ENCODE data around the gene GNA12.

GNA12 gene

GRCh38 chr7:2796358-2797352 is 47.5 kb downstream of the GNA12 start:
- Histone ChIP-seq H3K4me3 (ENCODE audit: low read length) (no peak overlapping the region), H3K27me3 (ENCODE audit: control insufficient read depth, insufficient read depth, low read length) (no peaks in the 10 kb centered on the region), H3K36me3 (ENCODE audit: insufficient read depth, low read length) (peaks cover 24% of the 10 kb centered on the region), H3K9ac (ENCODE audit: low read depth, low read length) (peak overlapping the region; percentile 41), H3K9me3 (replicated peaks; ENCODE audit: low read length) (no peaks in the 10 kb centered on the region), H3K4me2 (ENCODE audit: low read length) (peak overlapping the region; percentile 59), H3K4me1 (ENCODE audit: control insufficient read depth, insufficient read depth, low read length) (peaks cover 22% of the 10 kb centered on the region)

- Histone ChIP-seq H3K9me3 (replicated peaks; ENCODE audit: low read length) (no peaks in the 10 kb centered on the region), H3K4me1 (ENCODE audit: control insufficient read depth, insufficient read depth, low read length) (peaks cover 16% of the 10 kb centered on the region), H3K9ac (ENCODE audit: low read depth, low read length) (peak overlapping the region; percentile 41), H3K4me3 (ENCODE audit: low read length) (peak overlapping the region; percentile 23), H3K36me3 (ENCODE audit: insufficient read depth, low read length) (peaks cover 28% of the 10 kb centered on the region), H3K4me2 (ENCODE audit: low read length) (peak overlapping the region; percentile 59), H3K27me3 (ENCODE audit: control insufficient read depth, insufficient read depth, low read length) (no peaks in the 10 kb centered on the region)
Observed at GRCh38 chr7:2795906-2796305, 48.2 kb downstream of the GNA12 start.

GRCh38 chr7:2794836-2795636 is 49.1 kb downstream of the GNA12 start:
- H3K4me2 ChIP-seq (ENCODE audit: low read length), result no peak overlapping the region
- H3K4me3 ChIP-seq (ENCODE audit: low read length), result no peak overlapping the region
- H3K36me3 ChIP-seq (ENCODE audit: insufficient read depth, low read length), result peaks cover 28% of the 10 kb centered on the region
- no peaks in the 10 kb centered on the region for H3K27me3 ChIP-seq (ENCODE audit: control insufficient read depth, insufficient read depth, low read length)
- no peaks in the 10 kb centered on the region for H3K9me3 ChIP-seq (replicated peaks; ENCODE audit: low read length)
- no peak overlapping the region for H3K9ac ChIP-seq (ENCODE audit: low read depth, low read length)
- H3K4me1 ChIP-seq (ENCODE audit: control insufficient read depth, insufficient read depth, low read length), result peaks cover 16% of the 10 kb centered on the region

GRCh38 chr7:2792856-2793487 is 51.1 kb downstream of the GNA12 start:
- H3K4me3 ChIP-seq (ENCODE audit: low read length), result no peak overlapping the region
- peaks cover 16% of the 10 kb centered on the region for H3K4me1 ChIP-seq (ENCODE audit: control insufficient read depth, insufficient read depth, low read length)
- no peak overlapping the region for H3K4me2 ChIP-seq (ENCODE audit: low read length)
- no peaks in the 10 kb centered on the region for H3K27me3 ChIP-seq (ENCODE audit: control insufficient read depth, insufficient read depth, low read length)
- peaks cover 39% of the 10 kb centered on the region for H3K36me3 ChIP-seq (ENCODE audit: insufficient read depth, low read length)
- H3K9ac ChIP-seq (ENCODE audit: low read depth, low read length), result no peak overlapping the region
- no peaks in the 10 kb centered on the region for H3K9me3 ChIP-seq (replicated peaks; ENCODE audit: low read length)

GRCh38 chr7:2792235-2792634 is 51.9 kb downstream of the GNA12 start:
- H3K4me1 ChIP-seq (ENCODE audit: control insufficient read depth, insufficient read depth, low read length), result peaks cover 16% of the 10 kb centered on the region
- H3K4me2 ChIP-seq (ENCODE audit: low read length), result no peak overlapping the region
- no peak overlapping the region for H3K9ac ChIP-seq (ENCODE audit: low read depth, low read length)
- no peak overlapping the region for H3K4me3 ChIP-seq (ENCODE audit: low read length)
- no peaks in the 10 kb centered on the region for H3K27me3 ChIP-seq (ENCODE audit: control insufficient read depth, insufficient read depth, low read length)
- no peaks in the 10 kb centered on the region for H3K9me3 ChIP-seq (replicated peaks; ENCODE audit: low read length)
- peaks cover 42% of the 10 kb centered on the region for H3K36me3 ChIP-seq (ENCODE audit: insufficient read depth, low read length)

GRCh38 chr7:2791390-2791789 is 52.7 kb downstream of the GNA12 start:
- H3K9me3 ChIP-seq (replicated peaks; ENCODE audit: low read length), result no peaks in the 10 kb centered on the region
- no peaks in the 10 kb centered on the region for H3K27me3 ChIP-seq (ENCODE audit: control insufficient read depth, insufficient read depth, low read length)
- H3K4me3 ChIP-seq (ENCODE audit: low read length), result no peak overlapping the region
- no peak overlapping the region for H3K4me2 ChIP-seq (ENCODE audit: low read length)
- H3K36me3 ChIP-seq (ENCODE audit: insufficient read depth, low read length), result peaks cover 51% of the 10 kb centered on the region
- no peak overlapping the region for H3K9ac ChIP-seq (ENCODE audit: low read depth, low read length)
- peaks cover 9% of the 10 kb centered on the region for H3K4me1 ChIP-seq (ENCODE audit: control insufficient read depth, insufficient read depth, low read length)

GRCh38 chr7:2787251-2787951 is 56.7 kb downstream of the GNA12 start:
- Histone ChIP-seq H3K9ac (ENCODE audit: low read depth, low read length) (no peak overlapping the region), H3K27me3 (ENCODE audit: control insufficient read depth, insufficient read depth, low read length) (no peaks in the 10 kb centered on the region), H3K4me1 (ENCODE audit: control insufficient read depth, insufficient read depth, low read length) (peaks cover 7% of the 10 kb centered on the region), H3K4me3 (ENCODE audit: low read length) (no peak overlapping the region), H3K36me3 (ENCODE audit: insufficient read depth, low read length) (peaks cover 36% of the 10 kb centered on the region), H3K9me3 (replicated peaks; ENCODE audit: low read length) (no peaks in the 10 kb centered on the region), H3K4me2 (ENCODE audit: low read length) (no peak overlapping the region)

- Histone ChIP-seq H3K27me3 (ENCODE audit: control insufficient read depth, insufficient read depth, low read length) (no peaks in the 10 kb centered on the region), H3K36me3 (ENCODE audit: insufficient read depth, low read length) (peaks cover 28% of the 10 kb centered on the region), H3K4me1 (ENCODE audit: control insufficient read depth, insufficient read depth, low read length) (peaks cover 7% of the 10 kb centered on the region), H3K9ac (ENCODE audit: low read depth, low read length) (no peak overlapping the region), H3K9me3 (replicated peaks; ENCODE audit: low read length) (no peaks in the 10 kb centered on the region), H3K4me2 (ENCODE audit: low read length) (no peak overlapping the region), H3K4me3 (ENCODE audit: low read length) (no peak overlapping the region)
Observed at GRCh38 chr7:2786607-2787116, 57.4 kb downstream of the GNA12 start.

- H3K9me3 ChIP-seq (replicated peaks; ENCODE audit: low read length), result no peaks in the 10 kb centered on the region
- no peak overlapping the region for H3K9ac ChIP-seq (ENCODE audit: low read depth, low read length)
- peaks cover 11% of the 10 kb centered on the region for H3K4me1 ChIP-seq (ENCODE audit: control insufficient read depth, insufficient read depth, low read length)
- peaks cover 25% of the 10 kb centered on the region for H3K36me3 ChIP-seq (ENCODE audit: insufficient read depth, low read length)
- H3K27me3 ChIP-seq (ENCODE audit: control insufficient read depth, insufficient read depth, low read length), result no peaks in the 10 kb centered on the region
- no peak overlapping the region for H3K4me3 ChIP-seq (ENCODE audit: low read length)
- H3K4me2 ChIP-seq (ENCODE audit: low read length), result peak overlapping the region; percentile 8
Observed at GRCh38 chr7:2785071-2785500, 59.0 kb downstream of the GNA12 start.

- H3K9me3 ChIP-seq (replicated peaks; ENCODE audit: low read length), result no peaks in the 10 kb centered on the region
- no peaks in the 10 kb centered on the region for H3K27me3 ChIP-seq (ENCODE audit: control insufficient read depth, insufficient read depth, low read length)
Observed at GRCh38 chr7:2782565-2782964, 61.5 kb downstream of the GNA12 start.

More at GRCh38 chr7:2782565-2782964, 61.5 kb downstream of the GNA12 start:
- Histone ChIP-seq H3K4me1 (ENCODE audit: control insufficient read depth, insufficient read depth, low read length) (peaks cover 11% of the 10 kb centered on the region), H3K36me3 (ENCODE audit: insufficient read depth, low read length) (peaks cover 14% of the 10 kb centered on the region), H3K4me3 (ENCODE audit: low read length) (no peak overlapping the region), H3K9ac (ENCODE audit: low read depth, low read length) (no peak overlapping the region), H3K4me2 (ENCODE audit: low read length) (no peak overlapping the region)
